ENCODE measurements around the gene ESYT1.

DNA sequence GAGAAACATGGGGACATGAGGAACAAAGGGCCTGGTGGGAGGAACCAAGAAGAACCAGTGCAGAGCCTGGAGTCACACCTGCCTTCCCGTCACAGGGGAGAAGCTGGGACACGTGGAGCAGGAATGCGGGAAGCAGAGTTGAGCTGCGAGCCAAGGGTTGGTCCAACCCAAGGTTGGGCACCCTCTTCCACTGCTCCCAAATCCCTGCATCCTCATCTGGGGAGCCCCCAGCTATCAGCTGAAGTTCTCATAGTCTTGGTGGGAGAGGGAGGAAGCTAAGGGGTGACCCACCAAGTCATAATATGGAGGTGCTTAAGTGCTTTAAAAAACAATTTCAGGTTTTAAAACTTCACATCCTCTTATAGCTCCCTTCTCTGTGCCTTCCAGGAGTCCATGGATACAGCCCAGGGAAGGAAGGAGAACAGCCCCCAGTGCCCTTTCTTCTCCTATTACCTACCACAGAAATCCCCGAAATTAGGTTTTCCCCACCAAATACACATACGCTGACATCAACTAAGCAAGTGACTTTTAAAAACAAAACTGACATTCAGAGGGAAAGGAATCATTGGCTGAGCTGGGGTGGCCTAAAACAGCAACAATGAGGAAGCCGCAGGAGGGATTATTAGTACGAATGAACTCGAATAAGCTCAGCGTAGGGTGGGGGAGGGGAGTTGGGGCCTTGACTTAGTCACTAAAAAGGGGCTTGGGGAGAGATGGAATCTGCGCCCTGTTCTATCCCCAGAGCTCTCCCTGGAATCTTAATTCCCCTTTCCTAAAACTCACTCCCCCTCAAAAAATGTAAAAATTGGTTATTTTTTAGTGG lies 34.6 kb downstream of the ESYT1 start:
- TF ChIP-seq CTCF (conservative IDR thresholded peaks at IDR 0.05; ENCODE audit: low read length) (no peak), EZH2phosphoT487 (IDR thresholded peaks at IDR 0.05; ENCODE audit: borderline replicate concordance) (no peak)
